Raji (cell line): ENCODE results near the gene SORBS2.

ENCODE experiments used
- POLR2A ChIP-seq: IDR thresholded peaks from 2 replicates; pipeline ENCODE4 v1.6.1; 2011; ENCODE audit warnings: low read depth, low read length, control low read depth; ENCODE audit not compliant: insufficient read depth

The SORBS2 gene

DNA sequence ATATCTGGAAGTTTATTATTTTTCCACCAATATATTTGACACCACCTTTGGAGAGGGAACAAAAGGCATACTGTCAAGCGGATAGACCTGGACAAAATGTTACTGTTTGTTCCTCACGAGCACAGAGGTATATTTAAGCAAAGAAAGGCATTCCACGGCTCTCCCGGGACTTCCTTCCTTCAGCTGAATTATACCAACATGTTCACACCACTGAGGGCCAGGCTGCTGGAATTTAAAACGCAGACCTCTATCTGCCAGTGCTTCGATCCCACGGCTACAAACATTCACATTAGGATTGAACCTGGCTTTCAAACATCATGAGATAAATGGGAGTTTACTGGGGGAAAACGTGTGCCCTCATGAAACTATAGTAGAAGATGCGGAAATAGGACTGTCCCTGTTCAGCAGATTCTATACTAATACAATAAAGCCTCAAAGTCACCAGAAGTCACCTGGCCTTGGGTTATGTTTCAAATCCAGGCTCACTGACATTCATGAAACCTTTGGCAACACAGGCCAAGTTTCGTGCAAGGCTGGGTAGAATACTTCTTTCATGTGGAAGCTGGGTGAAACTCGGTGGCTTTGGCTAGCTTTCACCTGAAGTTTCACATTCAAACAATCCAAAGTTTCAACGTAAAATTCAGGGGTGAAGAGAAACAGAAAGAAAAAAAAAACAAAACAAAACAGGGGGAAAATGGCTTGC, 39.5 kb downstream of the SORBS2 start:
- no peak for TF ChIP-seq POLR2A

GRCh38 chr4:185771711-185772390, 40.1 kb downstream of the SORBS2 start:
- TF ChIP-seq POLR2A, result no peak

DNA sequence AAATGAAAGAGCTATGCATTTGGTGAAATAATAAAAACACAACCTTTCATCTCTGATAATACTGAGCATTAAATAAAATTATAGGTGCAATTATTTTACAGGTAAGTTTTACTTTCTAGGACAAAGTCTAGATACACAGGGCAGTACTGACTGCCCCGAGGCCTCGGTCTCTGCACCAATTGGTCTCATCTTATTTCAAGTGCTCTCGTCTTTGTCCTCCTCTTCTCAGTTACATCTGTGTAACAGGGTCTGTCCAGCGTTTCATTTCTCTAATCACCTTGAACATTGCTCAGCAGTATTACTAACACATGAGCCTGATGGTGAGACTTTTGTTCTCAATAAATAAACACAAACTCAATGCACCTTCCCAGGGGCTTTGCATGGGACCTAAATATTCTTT, 44.5 kb downstream of the SORBS2 start:
- no peak for TF ChIP-seq POLR2A

DNA sequence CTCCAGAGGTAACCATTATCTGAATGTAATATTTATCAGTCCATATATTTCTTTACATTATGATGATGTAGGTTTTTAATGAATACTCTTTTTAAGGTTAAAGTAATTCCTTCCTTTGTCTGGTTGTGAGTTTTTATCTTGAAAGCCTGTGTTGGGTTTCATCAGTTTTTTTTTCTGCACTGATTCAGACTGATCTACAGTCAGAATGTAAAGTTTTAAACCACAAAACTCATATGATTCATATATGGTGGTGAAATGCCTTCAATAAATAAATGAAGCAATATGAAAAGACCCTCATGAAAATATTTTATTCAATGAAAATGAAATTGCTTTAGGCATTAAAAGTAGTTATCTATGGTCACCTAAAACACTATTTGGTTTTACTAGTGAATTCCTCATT, 47.1 kb downstream of the SORBS2 start:
- TF ChIP-seq POLR2A, result no peak

GRCh38 chr4:185761352-185762235, 50.4 kb downstream of the SORBS2 start:
- no peak for TF ChIP-seq POLR2A

DNA sequence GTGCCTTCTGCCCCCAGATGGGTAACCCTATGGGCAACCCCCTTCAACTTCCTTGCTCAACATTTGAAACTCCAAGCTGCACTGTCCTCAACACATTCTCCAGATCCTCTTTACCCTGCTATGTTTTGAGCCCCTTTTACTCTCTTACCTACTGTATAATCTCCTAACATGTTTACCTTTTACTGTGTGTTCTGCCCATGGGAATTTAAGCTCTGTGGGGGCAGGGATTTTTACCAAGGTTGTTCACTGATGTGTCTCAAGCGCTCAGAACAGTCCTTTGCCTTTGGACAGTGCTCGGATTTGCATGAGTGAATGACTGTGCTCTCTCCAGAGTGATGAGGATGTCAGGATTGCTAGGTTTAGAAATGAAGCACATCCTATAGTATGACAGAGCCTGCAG, 53.2 kb downstream of the SORBS2 start:
- no peak for TF ChIP-seq POLR2A

DNA sequence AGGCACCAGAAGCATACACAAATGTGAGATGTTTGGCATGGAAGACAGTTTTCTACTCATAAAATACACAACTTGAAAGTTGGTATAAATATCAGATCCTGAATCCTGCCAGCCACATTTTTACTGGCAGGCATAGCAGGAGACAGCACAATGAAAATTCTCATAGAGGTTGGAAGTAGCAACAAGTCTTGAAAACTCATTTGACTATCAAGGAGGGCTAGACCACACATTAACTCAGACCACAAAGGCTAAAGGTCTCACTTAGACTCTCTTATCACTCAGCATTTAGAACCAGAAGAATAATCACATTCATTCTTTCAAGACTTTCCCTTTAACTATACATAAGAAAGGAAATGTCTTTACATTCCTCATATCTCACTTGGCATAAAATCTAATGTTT, 56.5 kb downstream of the SORBS2 start:
- no peak for TF ChIP-seq POLR2A

DNA sequence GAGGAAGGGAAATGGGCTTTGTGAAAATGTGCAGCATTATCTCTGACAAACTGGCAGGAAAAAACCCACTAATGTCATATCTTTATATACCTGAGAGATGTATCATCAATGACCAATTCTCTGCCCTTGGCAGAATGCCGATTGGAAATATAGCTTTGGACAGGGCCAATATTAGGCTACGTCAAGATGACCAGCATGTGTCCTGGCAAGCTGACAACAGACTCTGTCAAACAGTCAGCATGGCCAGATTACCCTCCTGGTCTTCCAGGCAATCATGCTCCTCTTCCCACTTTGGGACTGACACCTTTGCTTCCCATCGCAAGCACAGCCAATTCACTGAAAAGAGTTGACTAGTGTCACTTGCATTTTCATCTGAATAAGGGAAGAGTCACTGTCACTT, 57.0 kb downstream of the SORBS2 start:
- TF ChIP-seq POLR2A, result no peak

GRCh38 chr4:185752872-185753271, 59.1 kb downstream of the SORBS2 start:
- TF ChIP-seq POLR2A, result no peak

DNA sequence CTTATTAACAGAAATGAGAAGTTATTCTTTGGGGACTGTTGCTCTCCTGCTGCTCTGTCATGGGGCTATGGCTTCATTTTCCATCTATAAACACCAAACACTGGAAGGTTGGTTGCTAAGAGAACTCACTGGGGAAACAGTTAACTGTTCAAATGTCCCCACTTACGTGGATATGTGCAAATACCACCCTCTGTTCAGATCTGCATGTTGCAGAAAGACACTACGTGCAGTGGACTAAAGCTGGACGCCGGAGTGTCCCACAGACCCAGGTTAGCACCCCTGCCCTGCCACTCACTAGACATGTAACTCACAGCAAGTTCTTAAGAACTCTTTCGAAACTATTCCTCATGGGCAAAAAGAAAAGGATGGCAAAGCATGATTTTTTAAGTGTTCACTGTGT, 62.1 kb downstream of the SORBS2 start:
- no peak for TF ChIP-seq POLR2A

DNA sequence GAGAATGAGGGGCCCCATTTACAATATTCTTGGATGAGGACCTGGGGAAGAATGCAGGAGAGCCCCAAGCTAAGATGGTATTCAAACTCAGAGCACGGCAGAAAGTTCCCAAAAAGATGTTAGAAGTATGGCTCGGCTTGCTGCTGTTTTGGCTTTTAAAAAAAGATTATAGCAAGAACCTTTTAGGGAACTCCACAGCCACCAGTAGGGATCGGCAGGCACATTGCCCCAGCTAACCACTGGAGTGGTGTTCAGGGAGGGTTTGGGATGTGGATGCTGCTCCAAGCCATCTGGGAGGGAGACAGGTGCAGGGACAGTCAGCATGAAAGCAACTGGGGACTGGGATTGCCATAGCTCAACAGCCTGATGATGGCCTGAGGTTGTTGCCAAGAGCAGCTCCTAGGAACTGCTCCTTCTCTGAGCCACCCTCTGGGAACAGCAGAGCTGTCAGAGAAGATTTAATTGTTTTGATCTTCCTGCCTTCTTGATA, 63.0 kb downstream of the SORBS2 start:
- no peak for TF ChIP-seq POLR2A

- TF ChIP-seq POLR2A, result no peak
Observed at GRCh38 chr4:185745891-185746290, 66.1 kb downstream of the SORBS2 start.

- no peak for TF ChIP-seq POLR2A
Observed at GRCh38 chr4:185744946-185745345, 67.0 kb downstream of the SORBS2 start.

- TF ChIP-seq POLR2A, result no peak
Observed at GRCh38 chr4:185744488-185744862, 67.5 kb downstream of the SORBS2 start.

DNA sequence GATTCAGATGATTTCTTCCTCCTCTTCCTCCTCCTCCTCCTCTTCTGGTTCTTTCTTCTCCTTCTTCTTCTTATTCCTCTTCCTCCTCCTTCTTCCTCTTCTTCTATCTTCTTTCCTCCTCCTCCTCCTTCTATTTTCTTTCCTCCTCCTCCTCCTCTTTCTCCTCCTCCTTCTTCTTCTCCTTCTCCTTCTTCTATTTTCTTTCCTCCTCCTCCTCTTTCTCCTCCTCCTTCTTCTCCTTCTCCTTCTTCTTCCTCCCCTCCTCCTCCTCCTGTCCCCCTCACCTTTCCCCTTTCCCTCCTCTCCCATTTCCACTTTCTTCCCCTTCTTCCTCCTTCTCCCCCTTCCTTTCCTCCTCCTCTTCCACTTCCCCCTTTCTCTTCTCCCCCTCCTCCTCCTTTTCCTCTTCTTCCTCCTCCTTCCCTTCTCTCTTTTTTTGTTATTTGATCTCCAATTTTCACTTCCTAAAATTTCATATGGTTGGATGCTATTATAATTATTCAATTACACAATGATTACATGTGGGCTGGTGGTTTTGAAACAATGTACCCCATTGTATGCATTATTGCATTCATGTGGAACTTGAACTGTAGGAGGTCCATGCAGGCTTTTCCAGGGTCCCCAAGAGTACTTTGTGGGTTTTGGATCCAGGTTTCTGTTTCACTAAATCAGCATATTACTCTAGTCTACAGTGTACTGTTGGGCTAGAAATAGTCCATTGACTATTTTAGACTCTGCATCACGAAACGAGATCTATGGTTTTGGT, 68.1 kb downstream of the SORBS2 start:
- TF ChIP-seq POLR2A, result no peak
